Measurements from ENCODE around the gene TESK2. TPM values are rescaled to one million over a fixed set of nuclear protein-coding genes. Genes with fewer than 3 reads are reported as not detected.
A peak's percentile ranks its signal among the peaks of the same experiment; 100 is the strongest.

The TESK2 gene
- total and polyA plus RNA-seq, 12 donors, result 1.1 to 21.4 (median 3.6) TPM

DNA sequence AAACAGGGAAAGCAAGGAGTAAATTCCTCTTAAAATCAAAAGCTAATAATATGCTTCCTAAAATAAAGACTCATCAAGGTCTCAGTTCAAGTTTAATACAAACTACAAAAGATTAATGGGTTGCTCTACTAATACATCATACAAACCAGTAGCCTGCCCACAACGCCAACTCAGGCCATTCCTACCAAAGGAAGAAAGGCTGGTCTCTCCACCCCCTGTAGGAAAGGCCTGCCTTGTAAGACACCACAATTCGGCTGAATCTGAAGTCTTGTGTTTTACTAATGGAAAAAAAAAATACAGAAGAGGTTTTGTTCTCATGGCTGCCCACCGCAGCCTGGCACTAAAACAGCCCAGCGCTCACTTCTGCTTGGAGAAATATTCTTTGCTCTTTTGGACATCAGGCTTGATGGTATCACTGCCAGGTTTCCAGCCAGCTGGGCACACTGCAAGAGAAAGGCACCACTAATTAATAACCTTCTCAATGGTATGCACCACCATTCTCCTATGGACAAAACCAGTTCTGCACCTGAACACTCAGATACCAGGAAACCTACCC, 20.1 kb upstream of the TESK2 start:
- TF ChIP-seq POLR2A (IDR thresholded peaks at IDR 0.05), result no peak
- TF ChIP-seq, protein P1, sequence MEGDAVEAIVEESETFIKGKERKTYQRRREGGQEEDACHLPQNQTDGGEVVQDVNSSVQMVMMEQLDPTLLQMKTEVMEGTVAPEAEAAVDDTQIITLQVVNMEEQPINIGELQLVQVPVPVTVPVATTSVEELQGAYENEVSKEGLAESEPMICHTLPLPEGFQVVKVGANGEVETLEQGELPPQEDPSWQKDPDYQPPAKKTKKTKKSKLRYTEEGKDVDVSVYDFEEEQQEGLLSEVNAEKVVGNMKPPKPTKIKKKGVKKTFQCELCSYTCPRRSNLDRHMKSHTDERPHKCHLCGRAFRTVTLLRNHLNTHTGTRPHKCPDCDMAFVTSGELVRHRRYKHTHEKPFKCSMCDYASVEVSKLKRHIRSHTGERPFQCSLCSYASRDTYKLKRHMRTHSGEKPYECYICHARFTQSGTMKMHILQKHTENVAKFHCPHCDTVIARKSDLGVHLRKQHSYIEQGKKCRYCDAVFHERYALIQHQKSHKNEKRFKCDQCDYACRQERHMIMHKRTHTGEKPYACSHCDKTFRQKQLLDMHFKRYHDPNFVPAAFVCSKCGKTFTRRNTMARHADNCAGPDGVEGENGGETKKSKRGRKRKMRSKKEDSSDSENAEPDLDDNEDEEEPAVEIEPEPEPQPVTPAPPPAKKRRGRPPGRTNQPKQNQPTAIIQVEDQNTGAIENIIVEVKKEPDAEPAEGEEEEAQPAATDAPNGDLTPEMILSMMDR (IDR thresholded peaks at IDR 0.05), result no peak

DNA sequence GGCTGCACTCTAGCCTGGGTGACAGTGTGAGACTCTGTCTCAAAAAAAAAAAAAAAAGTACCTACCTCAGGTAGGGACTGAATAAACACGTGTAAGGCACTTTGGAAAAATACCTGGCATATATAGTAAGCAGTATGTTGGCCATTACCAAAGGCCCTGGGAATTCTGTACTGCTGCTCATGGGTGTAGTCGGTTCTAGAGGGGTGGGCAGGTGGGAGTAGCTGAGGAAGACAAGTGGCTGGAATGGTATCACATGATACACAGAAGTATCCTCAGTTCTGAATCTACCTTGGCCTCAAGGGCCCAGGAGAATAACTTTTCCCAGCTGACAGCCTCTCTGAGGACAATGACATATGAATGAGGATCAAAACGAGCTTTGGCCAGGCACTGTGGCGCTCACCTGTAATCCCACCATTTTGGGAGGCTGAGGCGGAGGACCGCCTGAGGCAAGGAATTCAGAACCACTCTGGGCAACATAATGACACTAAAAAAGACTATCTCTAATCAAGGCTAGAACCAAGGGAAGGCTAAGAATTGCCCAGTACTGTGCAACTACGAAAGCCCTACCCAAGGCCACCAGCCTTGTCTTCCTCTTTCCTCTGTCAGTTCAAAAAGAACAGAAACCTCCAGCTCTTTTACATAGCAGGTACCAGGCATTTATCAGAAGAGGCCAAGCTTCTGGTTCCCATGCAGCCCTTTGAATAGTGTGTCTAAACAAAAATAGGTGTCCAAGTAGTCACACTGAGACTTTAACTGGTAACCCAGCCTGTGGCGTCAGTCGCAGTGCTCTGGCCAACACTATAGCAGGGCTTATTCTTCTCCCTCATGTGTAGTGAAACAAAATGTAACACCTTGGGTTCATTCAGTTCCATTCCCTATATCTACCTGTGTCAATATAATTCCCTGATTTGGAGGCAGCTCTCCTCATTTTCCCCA, 19.3 kb upstream of the TESK2 start:
- no peaks in the 10 kb centered on the region for H3K27me3 ChIP-seq
- peak in 1 of 7 donors; percentile 28 for DNase-seq
- H3K4me3 ChIP-seq, result no peak overlapping the region
- intact Hi-C loops (cut with DNase I), result loop anchor here in 1 of 2 donors (5.0 kb wide), 1 partner anchor 57 kb away; no protein-coding TSS in a partner anchor
- WGBS, 4 donors, result 59 to 71% (median 65%) methylated on average over 9 of the region's 9 CpGs
- peaks cover 0 to 62% of the 10 kb centered on the region in 2 donors for H3K36me3 ChIP-seq (replicated peaks in 1 of 2)
- no peaks in the 10 kb centered on the region for H3K9me3 ChIP-seq (replicated peaks in 1 of 3)
- H3K4me1 ChIP-seq (replicated peaks in 1 of 2), result peaks cover 0 to 14% of the 10 kb centered on the region in 2 donors
- H3K27ac ChIP-seq, result peak overlapping the region in 1 of 5 donors; percentile 30
- TF ChIP-seq POLR2A (IDR thresholded peaks at IDR 0.05), result no peak
- TF ChIP-seq, protein P1 (IDR thresholded peaks at IDR 0.05), result no peak

More for the DNA sequence above, 20.1 kb upstream of the TESK2 start:
- intact Hi-C loops (cut with DNase I), result loop anchor here in 1 of 2 donors (5.0 kb wide), 1 partner anchor 56 kb away; no protein-coding TSS in a partner anchor
- Histone ChIP-seq H3K4me1 (replicated peaks in 1 of 2) (peaks cover 0 to 14% of the 10 kb centered on the region in 2 donors), H3K4me3 (no peak overlapping the region), H3K27ac (peak overlapping the region in 1 of 5 donors; percentile 30), H3K27me3 (no peaks in the 10 kb centered on the region), H3K9me3 (replicated peaks in 1 of 3) (no peaks in the 10 kb centered on the region), H3K36me3 (replicated peaks in 1 of 2) (peaks cover 0 to 69% of the 10 kb centered on the region in 2 donors)
- no peak for DNase-seq
- WGBS, 4 donors, result 78 to 89% (median 81%) methylated on average over 4 of the region's 4 CpGs

DNA sequence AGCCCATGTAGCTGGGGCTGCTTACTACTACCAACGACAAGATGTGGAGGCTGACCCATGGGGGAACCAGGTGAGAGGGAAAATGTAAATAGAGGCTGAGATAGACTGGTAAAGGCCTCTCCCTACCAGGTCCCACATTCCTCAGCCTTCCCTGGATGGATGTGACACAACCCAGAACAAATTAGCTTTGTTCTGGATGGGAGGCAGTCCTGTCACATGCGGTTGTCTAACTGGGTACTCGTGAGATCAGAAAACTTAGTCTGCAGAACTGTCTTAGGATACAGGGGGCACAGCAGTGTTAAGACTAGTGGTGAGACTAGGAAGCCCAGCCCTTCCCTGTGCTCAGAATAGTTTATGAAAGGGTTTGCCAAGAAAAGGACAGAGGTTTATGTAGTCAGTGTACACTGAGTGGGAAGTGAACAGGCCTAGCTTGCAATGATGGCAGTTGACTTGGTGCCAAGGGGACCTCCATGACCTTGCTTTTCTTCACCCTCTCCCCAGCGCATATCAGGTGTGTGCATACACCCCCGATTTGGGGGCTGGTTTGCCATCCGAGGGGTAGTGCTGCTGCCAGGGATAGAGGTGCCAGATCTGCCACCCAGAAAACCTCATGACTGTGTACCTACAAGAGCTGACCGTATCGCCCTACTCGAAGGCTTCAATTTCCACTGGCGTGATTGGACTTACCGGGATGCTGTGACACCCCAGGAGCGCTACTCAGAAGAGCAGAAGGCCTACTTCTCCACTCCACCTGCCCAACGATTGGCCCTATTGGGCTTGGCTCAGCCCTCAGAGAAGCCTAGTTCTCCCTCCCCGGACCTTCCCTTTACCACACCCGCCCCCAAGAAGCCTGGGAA, 17.6 kb upstream of the TESK2 start:
- WGBS, 4 donors, result 81 to 85% (median 83%) methylated on average over 15 of the region's 15 CpGs
- Histone ChIP-seq H3K27ac (no peak overlapping the region), H3K4me3 (no peak overlapping the region), H3K9me3 (replicated peaks in 1 of 3) (no peaks in the 10 kb centered on the region), H3K36me3 (replicated peaks in 1 of 2) (peaks cover 0 to 44% of the 10 kb centered on the region in 2 donors), H3K27me3 (no peaks in the 10 kb centered on the region), H3K4me1 (replicated peaks in 1 of 2) (peaks cover 0 to 14% of the 10 kb centered on the region in 2 donors)
- intact Hi-C loops (cut with DNase I), result no loop called here
- TF ChIP-seq POLR2A (IDR thresholded peaks at IDR 0.05), result no peak
- TF ChIP-seq, protein P1 (IDR thresholded peaks at IDR 0.05), result peak in 2 of 6 experiments; percentile 13 to 18
- peak in 1 of 7 donors; percentile 52 for DNase-seq

All from adrenal gland (tissue), 12 donors.